HepG2 (cell line): ENCODE measurements around the gene FMNL2. TPM values are rescaled to one million over a fixed set of nuclear protein-coding genes. Genes with fewer than 3 reads are reported as not detected.

Experiments
- ATAC-seq: fragments of 200-7000 bp; cut with Tn5 transposase; 3 replicates; pipeline ENCODE4 v1.9.1; 2020; ENCODE audit warnings: mild to moderate bottlenecking, moderate library complexity
- BruUV-seq: library from RNA; stranded (reverse); fragments of 400-500 nt; replicated peaks from 2 replicates; lab custom pipeline; 2021; lab: Mats Ljungman, UMichigan
- CTCF ChIA-PET: fragments of 300-600 bp; formaldehyde crosslinking; extraction: SDS; loops from one replicate; lab custom pipeline; 2021; ENCODE audit warnings: low total read pairs, inconsistent platforms, low intra/inter-chr PET ratio; lab: Yijun Ruan, JAX
- POLR2A ChIA-PET: fragments of 350-600 bp; sonication (Branson Sonifier 250); formaldehyde crosslinking; loops from one replicate; lab custom pipeline; 2020; ENCODE audit warnings: antibody characterized with exemption, inconsistent platforms; lab: Yijun Ruan, JAX
- DNase-seq: peaks from one replicate; pipeline ENCODE4 v3.0.0-alpha.2; 2015; ENCODE audit warnings: low spot score
- FAIRE-seq: peaks from 3 replicates; lab custom pipeline; 2011; peaks lifted over from hg19 to GRCh38; lab: Jason Lieb, UNC
- H2AFZ ChIP-seq: one replicate; pipeline ENCODE4 v1.6.1; 2011; ENCODE audit warnings: low read length, inconsistent platforms
- H3K27ac ChIP-seq: fragments of 300-600 bp; 3 replicates; pipeline ENCODE4 v1.8.0; 2011; ENCODE audit warnings: mixed run types, mild to moderate bottlenecking, mixed read lengths, low read length, inconsistent platforms; ENCODE audit not compliant: insufficient read depth; ENCODE audit errors: extremely low read length
- H3K27me3 ChIP-seq, 2 experiments: fragments of 200-600 bp in 1 of 2; 2 replicates in 1 of 2; 3 replicates in 1 of 2; pipeline versions ENCODE4 v1.6.0 to v1.8.0; 2011; ENCODE audit warnings: low read length in 2 of 2, mild to moderate bottlenecking in 2 of 2, moderate library complexity in 2 of 2, inconsistent platforms in 1 of 2; ENCODE audit not compliant: insufficient read depth in 2 of 2, control insufficient read depth in 1 of 2
- H3K36me3 ChIP-seq, 2 experiments: fragments of 200-600 bp in 1 of 2; replicated peaks in 1 of 2; 2 replicates in 1 of 2; 3 replicates in 1 of 2; pipeline versions ENCODE4 v1.5.1 to v1.8.0; 2011; ENCODE audit warnings: low read length in 2 of 2, inconsistent platforms in 1 of 2; ENCODE audit not compliant: insufficient read depth in 2 of 2, control insufficient read depth in 1 of 2
- H3K4me1 ChIP-seq: 2 replicates; pipeline ENCODE4 v1.5.1; 2012; ENCODE audit warnings: low read length, inconsistent platforms; ENCODE audit not compliant: insufficient read depth
- H3K4me2 ChIP-seq: 2 replicates; pipeline ENCODE4 v1.6.0; 2011; ENCODE audit warnings: low read depth, low read length, inconsistent platforms
- H3K4me3 ChIP-seq, 3 experiments: fragments of 200-600 bp in 1 of 3; sonication (generic), shearing (Covaris generic) in 1 of 3; replicated peaks in 1 of 3; 2 replicates each; pipeline ENCODE4 v1.5.1; 2011 to 2016; ENCODE audit warnings: low read length in 3 of 3, inconsistent platforms in 2 of 3, low read depth in 2 of 3, mild to moderate bottlenecking in 2 of 3, control low read depth in 1 of 3, mixed read lengths in 1 of 3; ENCODE audit not compliant: insufficient read depth in 1 of 3
- H3K79me2 ChIP-seq: one replicate; pipeline ENCODE4 v1.6.1; 2011; ENCODE audit warnings: low read length, inconsistent platforms; ENCODE audit not compliant: insufficient read depth
- H3K9ac ChIP-seq: 2 replicates; pipeline ENCODE4 v1.6.0; 2011; ENCODE audit warnings: mild to moderate bottlenecking, low read depth, low read length, inconsistent platforms; ENCODE audit not compliant: insufficient read depth
- H3K9me3 ChIP-seq: 2 replicates; pipeline ENCODE4 v1.5.1; 2012; ENCODE audit warnings: mild to moderate bottlenecking, low read length
- H4K20me1 ChIP-seq: 2 replicates; pipeline ENCODE4 v1.6.0; 2011; ENCODE audit warnings: inconsistent platforms, mild to moderate bottlenecking, low read length, moderate library complexity; ENCODE audit not compliant: insufficient read depth
- AHR ChIP-seq: IDR thresholded peaks from 2 replicates; pipeline ENCODE4 v1.6.1; 2018; ENCODE audit warnings: missing genetic modification reagents, missing compliant biosample characterization
- ATF7 ChIP-seq, 2 experiments: fragments of 450-650 bp in 1 of 2; sonication (generic) in 1 of 2; formaldehyde crosslinking in 1 of 2; IDR thresholded peaks; 2 replicates each; pipeline versions ENCODE4 v1.4.0 to v1.6.1; 2016 to 2020; ENCODE audit warnings: antibody characterized with exemption in 1 of 2, mild to moderate bottlenecking in 1 of 2, missing genetic modification reagents in 1 of 2
- DNMT3B ChIP-seq: conservative IDR thresholded peaks from 2 replicates; pipeline ENCODE4 v1.6.1; 2016; ENCODE audit warnings: missing biosample characterization, control low read depth
- DRAP1 ChIP-seq: IDR thresholded peaks from 2 replicates; pipeline ENCODE4 v1.6.1; 2016; ENCODE audit warnings: missing genetic modification reagents, missing compliant biosample characterization
- FOXA3 ChIP-seq: IDR thresholded peaks from 2 replicates; pipeline ENCODE4 v1.6.1; 2016; ENCODE audit warnings: missing genetic modification reagents, missing compliant biosample characterization
- FOXP1 ChIP-seq, 2 experiments: fragments of 450-650 bp in 1 of 2; IDR thresholded peaks; 2 replicates each; pipeline ENCODE4 v1.6.1; 2017 to 2018; ENCODE audit warnings: antibody characterized with exemption in 1 of 2
- GFI1 ChIP-seq: sonication (generic); formaldehyde crosslinking; IDR thresholded peaks from 2 replicates; pipeline ENCODE4 v1.5.0; 2020; ENCODE audit warnings: missing genetic modification reagents, mild to moderate bottlenecking, borderline replicate concordance
- HDAC6 ChIP-seq: fragments of 200-600 bp; sonication (generic); IDR thresholded peaks from 2 replicates; pipeline ENCODE4 v1.7.0; 2017; ENCODE audit warnings: mild to moderate bottlenecking, antibody characterized with exemption, low read length, low read depth
- MAZ ChIP-seq, 2 experiments: sonication (generic) in 1 of 2; formaldehyde crosslinking in 1 of 2; IDR thresholded peaks; 2 replicates each; pipeline versions ENCODE4 v1.5.0 to v1.6.1; 2012 to 2020; ENCODE audit warnings: low read depth in 2 of 2, mild to moderate bottlenecking in 2 of 2, borderline replicate concordance in 1 of 2, improper control_type of control experiment in 1 of 2, low read length in 1 of 2, missing genetic modification reagents in 1 of 2, moderate library complexity in 1 of 2
- MED8 ChIP-seq: sonication (generic); formaldehyde crosslinking; IDR thresholded peaks from 2 replicates; pipeline ENCODE4 v1.8.1; 2023; ENCODE audit warnings: mild to moderate bottlenecking, missing genetic modification reagents; ENCODE audit not compliant: insufficient replicate concordance
- PHF21A ChIP-seq: sonication (generic); formaldehyde crosslinking; IDR thresholded peaks from 2 replicates; pipeline ENCODE4 v1.5.0; 2020; ENCODE audit warnings: mild to moderate bottlenecking, missing genetic modification reagents
- RBAK ChIP-seq: sonication (generic); formaldehyde crosslinking; IDR thresholded peaks from 2 replicates; pipeline ENCODE4 v1.5.1; 2020; ENCODE audit warnings: mild to moderate bottlenecking, missing genetic modification reagents
- RFX1 ChIP-seq: fragments of 450-650 bp; IDR thresholded peaks from 2 replicates; pipeline ENCODE4 v1.6.1; 2017
- RNF219 ChIP-seq: sonication (generic); formaldehyde crosslinking; IDR thresholded peaks from 2 replicates; pipeline ENCODE4 v1.5.0; 2020; ENCODE audit warnings: mild to moderate bottlenecking, missing genetic modification reagents
- TEAD2 ChIP-seq: sonication (generic); formaldehyde crosslinking; IDR thresholded peaks from 2 replicates; pipeline ENCODE4 v1.9.0; 2021; ENCODE audit warnings: missing genetic modification reagents
- ZBTB38 ChIP-seq: sonication (generic); formaldehyde crosslinking; IDR thresholded peaks from 2 replicates; pipeline ENCODE4 v1.5.1; 2020; ENCODE audit warnings: mild to moderate bottlenecking, missing genetic modification reagents
- ZNF33A ChIP-seq: sonication (generic); formaldehyde crosslinking; IDR thresholded peaks from 2 replicates; pipeline ENCODE4 v1.5.1; 2020; ENCODE audit warnings: missing genetic modification reagents, mild to moderate bottlenecking, moderate library complexity, borderline replicate concordance
- ZNF570 ChIP-seq: sonication (generic); formaldehyde crosslinking; IDR thresholded peaks from 2 replicates; pipeline ENCODE4 v1.4.0; 2020; ENCODE audit warnings: mild to moderate bottlenecking, missing genetic modification reagents, borderline replicate concordance
- ZNF580 ChIP-seq: IDR thresholded peaks from 2 replicates; pipeline ENCODE4 v1.6.1; 2016; ENCODE audit warnings: low read depth, borderline replicate concordance
- ZNF781 ChIP-seq: sonication (generic); formaldehyde crosslinking; IDR thresholded peaks from 2 replicates; pipeline ENCODE4 v1.5.1; 2020; ENCODE audit warnings: borderline replicate concordance, mild to moderate bottlenecking, missing genetic modification reagents; ENCODE audit errors: not compliant biosample characterization
- ZNF792 ChIP-seq: IDR thresholded peaks from 2 replicates; pipeline ENCODE4 v1.6.1; 2016
- ZNF841 ChIP-seq: sonication (generic); formaldehyde crosslinking; IDR thresholded peaks from 2 replicates; pipeline ENCODE4 v1.8.1; 2023; ENCODE audit warnings: missing genetic modification reagents, borderline replicate concordance
- ZSCAN25 ChIP-seq: sonication (generic); formaldehyde crosslinking; IDR thresholded peaks from 2 replicates; pipeline ENCODE4 v1.8.0; 2022; ENCODE audit warnings: mild to moderate bottlenecking, missing genetic modification reagents
- WGBS: methylation state at CpG from one replicate; pipeline ENCODE4 v1.1.6; 2017; ENCODE audit warnings: low lambda C conversion rate; 5-methylcytosine and 5-hydroxymethylcytosine counted together
- in situ Hi-C: cut with HindIII; loops from 2 replicates; pipeline ENCODE4 v1.10.0; 2017; ENCODE audit warnings: low pct_unique_long_range_greater_than_20kb; ENCODE audit not compliant: extremely low pct_ligation_motif_present
- intact Hi-C: fragments of 100-400 bp; cut with micrococcal nuclease; formaldehyde crosslinking; loops from one replicate; pipeline ENCODE4 v1.10.0; 2022; ENCODE audit not compliant: unreplicated experiment
- polyA plus RNA-seq, 8 experiments: library from polyadenylated mRNA; depleted of rRNA in 3 of 8; stranded (reverse) in 7 of 8; unstranded in 1 of 8; fragments of >200 nt; fragmentation: Illumina TruSeq in 4 of 8; extraction: Trizol in 4 of 8; gene quantifications; 2 replicates each; pipeline versions ENCODE4 v1.2.1 to v1.2.3, GENCODE V29; 2011 to 2016; ENCODE audit warnings: low read depth in 4 of 8, missing spikeins in 1 of 8, mixed read lengths in 1 of 8; ENCODE audit not compliant: insufficient read depth in 1 of 8
- total RNA-seq, 5 experiments: library from RNA; depleted of rRNA; stranded (reverse); fragments of >200 nt; fragmentation: Illumina TruSeq; extraction: Trizol; gene quantifications; 2 replicates each; pipeline ENCODE4 v1.2.3, GENCODE V29; 2016; ENCODE audit warnings: low read depth in 1 of 5

FMNL2 gene
- total and polyA plus RNA-seq, 2 of the 13 experiments (the other 11 are each of a cell fraction or from before 2014, with no cell fraction given): 66.5 to 67.7 TPM

GRCh38 chr2:152410165-152410597 lies 75.2 kb downstream of the FMNL2 start:
- H3K27ac ChIP-seq: peak overlapping the region; percentile 77
- peaks cover 96% of the 10 kb centered on the region for H3K79me2 ChIP-seq
- peak overlapping the region in 1 of 3 experiments; percentile 2; a peak in 1 of 6 replicates for H3K4me3 ChIP-seq
- no peaks in the 10 kb centered on the region for H3K27me3 ChIP-seq
- ATAC-seq (peak; percentile 95), FAIRE-seq (peak; percentile 8), DNase-seq (peak; percentile 92)
- peak overlapping the region; percentile 50; the same call in 1 of the 2 replicates for H3K9ac ChIP-seq
- WGBS: 21% methylated on average over 2 of the region's 2 CpGs
- ChIA-PET CTCF (no interaction called here), POLR2A (interaction anchor here (0.7 to 3.2 kb wide), 9 partner anchors 12 to 133 kb away, joined by 3 to 14 read pairs (median 6); partner anchors contain the start of gene FMNL2)
- intact Hi-C loops: loop anchor here (5.0 to 10.0 kb wide), 2 partner anchors 73 to 235 kb away; partner anchors contain the start of genes FMNL2 and STAM2
- no TSS peak for BruUV-seq
- in situ Hi-C loops: loop anchor here (5.0 kb wide), 1 partner anchor 73 kb away; the partner anchor contains the start of gene FMNL2
- peak overlapping the region; percentile 39 for H3K4me2 ChIP-seq
- no peak overlapping the region for H2AFZ ChIP-seq
- no peaks in the 10 kb centered on the region for H4K20me1 ChIP-seq
- H3K9me3 ChIP-seq: no peaks in the 10 kb centered on the region
- peaks cover 97% of the 10 kb centered on the region for H3K4me1 ChIP-seq
- H3K36me3 ChIP-seq: peaks cover 0 to 2% of the 10 kb centered on the region in 2 experiments; a peak in 2 of 5 replicates
- TF ChIP-seq MED8 (no peak), MAZ (IDR thresholded peaks at IDR 0.05; ENCODE audit: borderline replicate concordance, low read depth, low read length) (no peak), MAZ (CRISPR knock-in tag; IDR thresholded peaks at IDR 0.05; ENCODE audit: low read depth) (0 out of 2 replicates have a peak, but pooled peaks have one; percentile 69), DNMT3B (CRISPR knock-in tag) (peak; percentile 97), ZNF570 (CRISPR knock-in tag) (no peak), ZNF792 (CRISPR knock-in tag) (peak; percentile 88), HDAC6 (no peak), ATF7 (IDR thresholded peaks at IDR 0.05) (no peak), ATF7 (CRISPR knock-in tag; IDR thresholded peaks at IDR 0.05) (peak; percentile 79; the same call in 1 of the 2 replicates), RFX1 (no peak), FOXP1 (IDR thresholded peaks at IDR 0.05) (peak; percentile 74), FOXP1 (CRISPR knock-in tag; IDR thresholded peaks at IDR 0.05) (peak; percentile 97), ZNF841 (CRISPR knock-in tag) (no peak), RBAK (CRISPR knock-in tag) (no peak; the same call in 1 of the 2 replicates), ZSCAN25 (CRISPR knock-in tag) (peak; percentile 77), FOXA3 (CRISPR knock-in tag) (peak; percentile 100), RNF219 (CRISPR knock-in tag) (0 out of 2 replicates have a peak, but pooled peaks have one; percentile 35), AHR (no peak), ZNF781 (CRISPR knock-in tag) (peak; percentile 52), GFI1 (CRISPR knock-in tag) (peak; percentile 83; the same call in 1 of the 2 replicates), ZBTB38 (peak; percentile 93), ZNF580 (CRISPR knock-in tag) (peak; percentile 96), TEAD2 (CRISPR knock-in tag) (no peak), ZNF33A (CRISPR knock-in tag) (no peak), PHF21A (CRISPR knock-in tag) (peak; percentile 90), DRAP1 (peak; percentile 78)
